ENCODE measurements around the gene NFASC.

DNA sequence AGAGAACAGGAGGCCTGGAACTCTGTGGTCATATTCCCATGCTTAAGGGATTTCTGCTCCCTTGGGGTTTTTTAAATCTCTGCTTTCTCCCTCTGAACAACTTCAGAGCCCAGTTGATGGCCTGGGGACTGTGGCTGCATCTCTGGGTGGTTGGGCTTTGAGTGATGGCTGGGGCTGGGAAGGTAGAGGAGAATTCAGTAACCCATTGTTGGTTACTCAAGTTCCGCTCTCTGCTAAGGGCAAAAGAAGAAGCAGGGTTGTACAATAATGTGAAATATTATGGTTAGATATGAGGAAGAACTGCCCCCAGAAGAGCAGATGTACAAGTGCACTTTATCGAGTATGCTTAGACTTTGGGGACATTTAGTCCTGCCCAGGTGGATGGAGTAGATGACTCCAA lies 100.3 kb downstream of the NFASC start:
- TF ChIP-seq, protein P1, sequence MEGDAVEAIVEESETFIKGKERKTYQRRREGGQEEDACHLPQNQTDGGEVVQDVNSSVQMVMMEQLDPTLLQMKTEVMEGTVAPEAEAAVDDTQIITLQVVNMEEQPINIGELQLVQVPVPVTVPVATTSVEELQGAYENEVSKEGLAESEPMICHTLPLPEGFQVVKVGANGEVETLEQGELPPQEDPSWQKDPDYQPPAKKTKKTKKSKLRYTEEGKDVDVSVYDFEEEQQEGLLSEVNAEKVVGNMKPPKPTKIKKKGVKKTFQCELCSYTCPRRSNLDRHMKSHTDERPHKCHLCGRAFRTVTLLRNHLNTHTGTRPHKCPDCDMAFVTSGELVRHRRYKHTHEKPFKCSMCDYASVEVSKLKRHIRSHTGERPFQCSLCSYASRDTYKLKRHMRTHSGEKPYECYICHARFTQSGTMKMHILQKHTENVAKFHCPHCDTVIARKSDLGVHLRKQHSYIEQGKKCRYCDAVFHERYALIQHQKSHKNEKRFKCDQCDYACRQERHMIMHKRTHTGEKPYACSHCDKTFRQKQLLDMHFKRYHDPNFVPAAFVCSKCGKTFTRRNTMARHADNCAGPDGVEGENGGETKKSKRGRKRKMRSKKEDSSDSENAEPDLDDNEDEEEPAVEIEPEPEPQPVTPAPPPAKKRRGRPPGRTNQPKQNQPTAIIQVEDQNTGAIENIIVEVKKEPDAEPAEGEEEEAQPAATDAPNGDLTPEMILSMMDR (IDR thresholded peaks at IDR 0.05), result no peak
- no peak for TF ChIP-seq POLR2A (IDR thresholded peaks at IDR 0.05)
